Natural killer cell (primary cell): ENCODE data around the gene ATRNL1. TPM values are rescaled to one million over a fixed set of nuclear protein-coding genes. Genes with fewer than 3 reads are reported as not detected.
"Not testable (repeated sequence)": the region's sequence is repeated elsewhere in the genome, so short reads cannot be mapped to it uniquely, and the experiment has no call there.

Source experiments
- ATAC-seq, 3 donors: fragments of 150-1000 bp in 2 of 3; fragments of 200-7000 bp in 1 of 3; cut with Tn5 transposase; 1 replicate in 1 of 3; 2 replicates in 2 of 3; pipeline ENCODE4 v1.10.0; 2021; ENCODE audit warnings: mild to moderate bottlenecking in 2 of 3, moderate library complexity in 2 of 3
- DNase-seq, 2 donors: peaks; one replicate each; pipeline versions ENCODE4 v3.0.0 to v3.0.0-alpha.2; 2013 to 2021; ENCODE audit warnings: mixed read lengths in 1 of 2
- H3K27ac ChIP-seq: one replicate; pipeline ENCODE4 v1.5.1; 2013; ENCODE audit warnings: mild to moderate bottlenecking, low read length
- H3K27me3 ChIP-seq: one replicate; pipeline ENCODE4 v1.6.1; 2013; ENCODE audit warnings: low read length; ENCODE audit not compliant: control insufficient read depth, insufficient read depth
- H3K36me3 ChIP-seq: one replicate; pipeline ENCODE4 v1.6.1; 2013; ENCODE audit warnings: low read length; ENCODE audit not compliant: control insufficient read depth, insufficient read depth
- H3K4me1 ChIP-seq: one replicate; pipeline ENCODE4 v1.6.1; 2013; ENCODE audit warnings: low read length; ENCODE audit not compliant: control insufficient read depth, insufficient read depth
- H3K4me3 ChIP-seq: one replicate; pipeline ENCODE4 v1.5.1; 2013; ENCODE audit warnings: low read length
- H3K9me3 ChIP-seq: one replicate; pipeline ENCODE4 v1.6.1; 2013; ENCODE audit warnings: low read length; ENCODE audit not compliant: control insufficient read depth, insufficient read depth
- H3K27ac Mint-ChIP-seq, 2 donors: one replicate each; pipeline ENCODE4 v1.8.0; 2022; ENCODE audit warnings: mild to moderate bottlenecking in 2 of 2, mixed read lengths in 2 of 2, moderate library complexity in 1 of 2
- H3K27me3 Mint-ChIP-seq, 2 donors: one replicate each; pipeline ENCODE4 v1.8.0; 2022; ENCODE audit warnings: low read depth in 2 of 2, mixed read lengths in 2 of 2
- H3K36me3 Mint-ChIP-seq: one replicate; pipeline ENCODE4 v1.8.0; 2022; ENCODE audit warnings: mixed read lengths
- H3K4me1 Mint-ChIP-seq, 2 donors: one replicate each; pipeline ENCODE4 v1.8.0; 2022; ENCODE audit warnings: mixed read lengths in 2 of 2
- H3K4me3 Mint-ChIP-seq: one replicate; pipeline ENCODE4 v1.8.0; 2022; ENCODE audit warnings: mild to moderate bottlenecking, moderate library complexity, mixed read lengths
- H3K9me3 Mint-ChIP-seq, 2 donors: one replicate each; pipeline ENCODE4 v1.8.0; 2022; ENCODE audit warnings: mixed read lengths in 2 of 2
- WGBS: methylation state at CpG from one replicate; pipeline ENCODE4 v1.1.7; 2013; ENCODE audit warnings: missing lambda C conversion rate; ENCODE audit not compliant: insufficient coverage; 5-methylcytosine and 5-hydroxymethylcytosine counted together
- intact Hi-C: fragments of 100-400 bp; cut with micrococcal nuclease; formaldehyde crosslinking; loops from one replicate; pipeline ENCODE4 v1.14.2; 2022
- total RNA-seq, 4 donors: library from RNA; stranded (reverse); fragments of 120-200 nt in 1 of 4; gene quantifications; one replicate each; pipeline versions ENCODE4 v1.2.3 to v1.2.4, GENCODE V29; 2013 to 2022
- TF ChIP-seq, protein P1 (sequence below): fragments of 200-600 bp; IDR thresholded peaks from one replicate; pipeline ENCODE4 v1.8.0; 2022; ENCODE audit warnings: antibody characterized with exemption

Gene ATRNL1
- total RNA-seq, 3 donors from 2014 or later (not counting 1 experiment from before 2014, with no cell fraction given): not detected

DNA sequence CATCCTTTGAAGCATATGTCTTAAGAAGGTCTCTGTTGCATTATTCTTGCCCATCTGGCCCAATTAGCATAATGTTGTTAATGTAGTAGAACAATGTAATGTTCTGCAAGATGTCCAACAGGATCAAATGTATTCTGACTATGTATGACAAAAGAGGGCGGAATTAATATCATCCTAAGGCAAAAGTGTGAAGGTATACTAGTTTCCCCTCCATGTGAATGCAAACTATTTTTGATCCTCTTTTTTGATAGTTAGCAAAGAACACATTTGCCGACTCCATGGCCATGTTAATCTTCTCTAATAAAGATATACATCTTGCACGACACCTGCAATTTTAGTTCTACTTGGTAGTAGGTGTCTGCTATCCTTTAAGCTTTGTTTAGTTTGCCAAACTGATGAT lies 157.6 kb downstream of the ATRNL1 start:
- no peaks in the 10 kb centered on the region for H3K9me3 ChIP-seq
- ATAC-seq (no peak), DNase-seq (no peak)
- H3K27ac Mint-ChIP-seq: no peak overlapping the region
- TF ChIP-seq, protein P1, sequence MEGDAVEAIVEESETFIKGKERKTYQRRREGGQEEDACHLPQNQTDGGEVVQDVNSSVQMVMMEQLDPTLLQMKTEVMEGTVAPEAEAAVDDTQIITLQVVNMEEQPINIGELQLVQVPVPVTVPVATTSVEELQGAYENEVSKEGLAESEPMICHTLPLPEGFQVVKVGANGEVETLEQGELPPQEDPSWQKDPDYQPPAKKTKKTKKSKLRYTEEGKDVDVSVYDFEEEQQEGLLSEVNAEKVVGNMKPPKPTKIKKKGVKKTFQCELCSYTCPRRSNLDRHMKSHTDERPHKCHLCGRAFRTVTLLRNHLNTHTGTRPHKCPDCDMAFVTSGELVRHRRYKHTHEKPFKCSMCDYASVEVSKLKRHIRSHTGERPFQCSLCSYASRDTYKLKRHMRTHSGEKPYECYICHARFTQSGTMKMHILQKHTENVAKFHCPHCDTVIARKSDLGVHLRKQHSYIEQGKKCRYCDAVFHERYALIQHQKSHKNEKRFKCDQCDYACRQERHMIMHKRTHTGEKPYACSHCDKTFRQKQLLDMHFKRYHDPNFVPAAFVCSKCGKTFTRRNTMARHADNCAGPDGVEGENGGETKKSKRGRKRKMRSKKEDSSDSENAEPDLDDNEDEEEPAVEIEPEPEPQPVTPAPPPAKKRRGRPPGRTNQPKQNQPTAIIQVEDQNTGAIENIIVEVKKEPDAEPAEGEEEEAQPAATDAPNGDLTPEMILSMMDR: no peak
- no peak overlapping the region for H3K27ac ChIP-seq
- H3K4me3 Mint-ChIP-seq: no peak overlapping the region
- no peaks in the 10 kb centered on the region for H3K36me3 ChIP-seq
- no peaks in the 10 kb centered on the region for H3K27me3 ChIP-seq
- intact Hi-C loops: no loop called here
- H3K36me3 Mint-ChIP-seq: no peaks in the 10 kb centered on the region
- WGBS: 100% methylated on average over 1 of the region's 3 CpGs
- H3K4me1 ChIP-seq: no peaks in the 10 kb centered on the region
- no peaks in the 10 kb centered on the region for H3K4me1 Mint-ChIP-seq
- H3K9me3 Mint-ChIP-seq: peaks cover 4 to 9% of the 10 kb centered on the region in 2 donors
- H3K27me3 Mint-ChIP-seq: no peaks in the 10 kb centered on the region
- H3K4me3 ChIP-seq: no peak overlapping the region

DNA sequence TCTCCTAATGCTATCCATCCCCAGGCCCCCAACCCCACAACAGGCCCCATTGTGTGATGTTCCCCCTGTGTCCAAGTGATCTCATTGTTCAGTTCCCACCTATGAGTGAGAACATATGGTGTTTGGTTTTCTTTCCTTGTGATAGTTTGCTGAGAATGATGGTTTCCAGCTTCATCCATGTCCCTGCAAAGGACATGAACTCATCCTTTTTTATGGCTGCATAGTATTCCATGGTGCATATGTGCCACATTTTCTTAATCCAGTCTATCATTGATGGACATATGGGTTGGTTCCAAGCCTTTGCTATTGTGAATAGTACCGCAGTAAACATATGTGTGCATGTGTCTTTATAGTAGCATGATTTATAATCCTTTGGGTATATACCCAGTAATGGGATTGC lies 160.6 kb downstream of the ATRNL1 start:
- H3K4me1 ChIP-seq, H3K4me3 ChIP-seq, H3K9me3 ChIP-seq, ATAC-seq, H3K36me3 Mint-ChIP-seq, DNase-seq, H3K36me3 ChIP-seq, H3K27me3 Mint-ChIP-seq, H3K4me3 Mint-ChIP-seq, intact Hi-C loops, H3K27ac ChIP-seq, H3K27ac Mint-ChIP-seq, H3K27me3 ChIP-seq, H3K4me1 Mint-ChIP-seq: not testable (repeated sequence)
- H3K9me3 Mint-ChIP-seq: peaks cover 18 to 22% of the 10 kb centered on the region in 2 donors
- 100% methylated on average over 1 of the region's 1 CpG for WGBS

DNA sequence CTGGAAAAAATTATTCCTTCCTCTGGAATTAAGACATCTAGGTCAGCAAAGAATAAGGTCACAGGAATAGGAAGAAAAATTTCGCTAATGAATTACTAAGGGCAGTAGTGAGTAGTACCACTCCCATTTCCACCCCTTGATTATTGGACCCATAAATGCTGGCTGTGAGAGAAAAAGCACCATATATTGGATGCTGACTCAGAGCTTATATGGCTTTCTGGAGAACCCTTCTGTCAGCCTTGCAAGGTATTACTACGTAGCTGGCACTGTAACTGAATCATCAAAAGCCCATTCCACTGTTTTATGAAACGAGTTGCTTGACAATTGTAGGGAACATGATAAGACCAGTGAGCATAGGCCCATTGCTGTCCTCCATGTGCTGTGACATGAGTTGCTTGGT lies 179.3 kb downstream of the ATRNL1 start:
- TF ChIP-seq, protein P1: no peak
- Mint-ChIP-seq H3K9me3 (peaks cover 0 to 2% of the 10 kb centered on the region in 2 donors), H3K4me3 (no peak overlapping the region), H3K36me3 (no peaks in the 10 kb centered on the region), H3K27ac (no peak overlapping the region), H3K27me3 (no peaks in the 10 kb centered on the region), H3K4me1 (no peaks in the 10 kb centered on the region)
- H3K4me1 ChIP-seq: no peaks in the 10 kb centered on the region
- 86% methylated on average over 3 of the region's 3 CpGs for WGBS
- H3K9me3 ChIP-seq: no peaks in the 10 kb centered on the region
- intact Hi-C loops: no loop called here
- H3K36me3 ChIP-seq: no peaks in the 10 kb centered on the region
- ATAC-seq (no peak), DNase-seq (no peak)
- no peaks in the 10 kb centered on the region for H3K27me3 ChIP-seq
- no peak overlapping the region for H3K4me3 ChIP-seq
- no peak overlapping the region for H3K27ac ChIP-seq

DNA sequence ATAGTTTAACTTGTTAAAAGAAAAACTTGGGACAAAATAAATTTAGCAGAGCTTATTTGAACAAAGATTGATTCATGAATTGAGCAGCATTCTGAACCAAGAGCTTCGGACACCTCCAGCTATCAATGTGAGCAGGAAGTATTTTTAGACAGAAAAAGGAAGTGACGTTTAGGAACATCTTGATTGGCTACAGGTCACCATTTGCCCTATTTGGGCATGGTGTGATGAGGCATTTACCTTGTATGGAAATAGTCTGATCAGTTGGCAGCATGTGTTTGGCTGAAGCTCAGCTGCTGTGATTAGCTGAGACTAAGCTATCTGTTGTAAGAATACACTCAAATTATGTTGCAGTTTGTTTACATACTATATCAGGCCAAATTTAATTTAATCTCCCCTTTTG lies 185.1 kb downstream of the ATRNL1 start:
- no peak for ATAC-seq
- H3K4me1 ChIP-seq: no peaks in the 10 kb centered on the region
- no peaks in the 10 kb centered on the region for H3K4me1 Mint-ChIP-seq
- H3K36me3 ChIP-seq: no peaks in the 10 kb centered on the region
- TF ChIP-seq, protein P1: no peak
- 69% methylated on average over 2 of the region's 2 CpGs for WGBS
- H3K27ac ChIP-seq: no peak overlapping the region
- no peaks in the 10 kb centered on the region for H3K9me3 ChIP-seq
- intact Hi-C loops: no loop called here
- H3K27me3 ChIP-seq: no peaks in the 10 kb centered on the region
- DNase-seq: no peak
- no peak overlapping the region for H3K27ac Mint-ChIP-seq
- no peaks in the 10 kb centered on the region for H3K36me3 Mint-ChIP-seq
- H3K9me3 Mint-ChIP-seq: peaks cover 0 to 2% of the 10 kb centered on the region in 2 donors
- H3K4me3 ChIP-seq: no peak overlapping the region
- H3K27me3 Mint-ChIP-seq: no peaks in the 10 kb centered on the region
- no peak overlapping the region for H3K4me3 Mint-ChIP-seq
